Measurements from ENCODE around the gene WDFY4. TPM values are rescaled to one million over a fixed set of nuclear protein-coding genes. Genes with fewer than 3 reads are reported as not detected.

The WDFY4 gene
- total and polyA plus RNA-seq, 9 of the 15 experiments (the other 6 are each of a cell fraction or from before 2014, with no cell fraction given) = 0.01 to 0.02 (median 0.01) TPM; not detected in 6

- intact Hi-C loops (cut with micrococcal nuclease) = loop anchor here (5.0 kb wide), 1 partner anchor 161 kb away; no protein-coding TSS in a partner anchor
- in situ Hi-C loops (cut with MboI) = no loop called here
- Histone ChIP-seq H3K27me3 (ENCODE audit: control insufficient read depth in 2 of 2, insufficient read depth in 2 of 2, low read length in 2 of 2) (peaks cover 0 to 9% of the 10 kb centered on the region in 2 experiments; a peak in 1 of 5 replicates), H3K9me1 (ENCODE audit: control insufficient read depth, insufficient read depth, low read length) (no peaks in the 10 kb centered on the region), H3K9ac (ENCODE audit: insufficient read depth in 1 of 2, low read depth in 2 of 2, low read length in 2 of 2) (peak overlapping the region in 1 of 2 experiments; percentile 76; a peak in 2 of 4 replicates), H4K20me1 (replicated peaks; ENCODE audit: control insufficient read depth, insufficient read depth, low read length) (no peaks in the 10 kb centered on the region), H3K79me2 (ENCODE audit: control insufficient read depth, insufficient read depth, low read length) (no peaks in the 10 kb centered on the region), H3K4me3 (no peak overlapping the region), H3K4me1 (replicated peaks in 1 of 2; ENCODE audit: control insufficient read depth in 2 of 2, insufficient read depth in 2 of 2, low read length in 2 of 2) (peaks cover 11 to 19% of the 10 kb centered on the region in 2 experiments), H2AFZ (ENCODE audit: low read depth, low read length) (peak overlapping the region; percentile 66), H3K4me2 (ENCODE audit: insufficient read depth, low read length) (peak overlapping the region; percentile 39; the same call in 1 of the 2 replicates), H3K27ac (ENCODE audit: extremely low read depth, low read depth, low read length) (no peak overlapping the region), H3K36me3 (ENCODE audit: control insufficient read depth, insufficient read depth, low read length) (no peaks in the 10 kb centered on the region), H3K9me3 (replicated peaks; ENCODE audit: control insufficient read depth, insufficient read depth, low read depth, low read length) (no peaks in the 10 kb centered on the region)
- DNase-seq (ENCODE audit: extremely low read depth in 1 of 4, low spot score in 3 of 4) (peak; percentile 63 to 76 (median 74)), ATAC-seq (peak; percentile 88), FAIRE-seq (peak; percentile 85)
- WGBS (ENCODE audit: insufficient coverage, low coverage, missing lambda C conversion rate) = 21% methylated on average over 9 of the region's 9 CpGs
- POLR2A ChIA-PET = interaction anchor here (1.1 to 1.3 kb wide), 2 partner anchors 9 to 12 kb away, joined by 3 read pairs; no protein-coding TSS in a partner anchor
- BruUV-seq (replicated peaks) = no TSS peak
- CTCF ChIA-PET (ENCODE audit: low intra/inter-chr PET ratio) = interaction anchor here (1.7 kb wide), 1 partner anchor 20 kb away, joined by 8 read pairs; no protein-coding TSS in a partner anchor
- TF ChIP-seq MBD2 (IDR thresholded peaks at IDR 0.05; ENCODE audit: borderline replicate concordance, low read depth) (0 out of 2 replicates have a peak, but pooled peaks have one; percentile 33), ZNF551 (CRISPR knock-in tag; IDR thresholded peaks at IDR 0.05) (no peak), NCOA1 (IDR thresholded peaks at IDR 0.05; ENCODE audit: low read depth) (no peak), ZKSCAN3 (CRISPR knock-in tag; IDR thresholded peaks at IDR 0.05) (no peak), TCFL5 (CRISPR knock-in tag; conservative IDR thresholded peaks at IDR 0.05) (no peak), ADNP (tag; IDR thresholded peaks at IDR 0.05) (no peak), AFF4 (CRISPR knock-in tag; IDR thresholded peaks at IDR 0.05) (no peak), E2F1 (CRISPR knock-in tag; IDR thresholded peaks at IDR 0.05) (no peak), HNRNPLL (IDR thresholded peaks at IDR 0.05; ENCODE audit: low read depth, low read length, poor library complexity, severe bottlenecking) (no peak), ZFP1 (CRISPR knock-in tag; IDR thresholded peaks at IDR 0.05) (no peak), MCM3 (IDR thresholded peaks at IDR 0.05) (no peak), KDM4B (IDR thresholded peaks at IDR 0.05; ENCODE audit: borderline replicate concordance in 2 of 2, low read depth in 1 of 2) (no peak), ETS1 (conservative IDR thresholded peaks at IDR 0.05; ENCODE audit: control insufficient read depth, low read depth, low read length) (no peak)
Observed at GRCh38 chr10:49001402-49001801, 316.7 kb downstream of the WDFY4 start.
